ENCODE data around the gene ALDH9A1.
"Not testable (repeated sequence)": the region's sequence is repeated elsewhere in the genome, so short reads cannot be mapped to it uniquely, and the experiment has no call there.

Gene ALDH9A1

GRCh38 chr1:165645654-165646366 is 52.6 kb downstream of the ALDH9A1 start:
- DNase-seq (ENCODE audit: low read depth), result peak; percentile 5

GRCh38 chr1:165644064-165644735 is 54.2 kb downstream of the ALDH9A1 start:
- DNase-seq (ENCODE audit: low read depth), result no peak

GRCh38 chr1:165641231-165641987 is 57.0 kb downstream of the ALDH9A1 start:
- DNase-seq (ENCODE audit: low read depth), result no peak

- DNase-seq (ENCODE audit: low read depth), result no peak
These were observed 58.3 kb downstream of the ALDH9A1 start for GRCh38 chr1:165639821-165640623.

GRCh38 chr1:165638211-165638610 is 60.2 kb downstream of the ALDH9A1 start:
- not testable (repeated sequence) for DNase-seq (ENCODE audit: low read depth)

GRCh38 chr1:165637427-165637826 is 60.9 kb downstream of the ALDH9A1 start:
- DNase-seq (ENCODE audit: low read depth), result no peak

- DNase-seq (ENCODE audit: low read depth), result no peak
These were observed 62.5 kb downstream of the ALDH9A1 start for GRCh38 chr1:165635823-165636222.

GRCh38 chr1:165635329-165635728 is 63.0 kb downstream of the ALDH9A1 start:
- DNase-seq (ENCODE audit: low read depth), result no peak

- no peak for DNase-seq (ENCODE audit: low read depth)
These were observed 64.0 kb downstream of the ALDH9A1 start for GRCh38 chr1:165634154-165634921.

- DNase-seq (ENCODE audit: low read depth), result no peak
These were observed 64.7 kb downstream of the ALDH9A1 start for GRCh38 chr1:165633614-165634013.

- no peak for DNase-seq (ENCODE audit: low read depth)
These were observed 65.9 kb downstream of the ALDH9A1 start for GRCh38 chr1:165632491-165632890.

GRCh38 chr1:165632152-165632469 is 66.3 kb downstream of the ALDH9A1 start:
- no peak for DNase-seq (ENCODE audit: low read depth)

- DNase-seq (ENCODE audit: low read depth), result peak; percentile 11
These were observed 66.8 kb downstream of the ALDH9A1 start for GRCh38 chr1:165631342-165632151.

GRCh38 chr1:165630629-165631341 is 67.6 kb downstream of the ALDH9A1 start, which contains the start of gene MGST3:
TSS of gene MGST3 (plus strand) at chr1:165631234. CDS start at chr1:165649848, 18,614 bp downstream.
- peak; percentile 86 for DNase-seq (ENCODE audit: low read depth)

- no peak for DNase-seq (ENCODE audit: low read depth)
These were observed 68.3 kb downstream of the ALDH9A1 start for GRCh38 chr1:165629848-165630628.

GRCh38 chr1:165629151-165629550 is 69.2 kb downstream of the ALDH9A1 start:
- DNase-seq (ENCODE audit: low read depth), result no peak

- no peak for DNase-seq (ENCODE audit: low read depth)
These were observed 70.1 kb downstream of the ALDH9A1 start for GRCh38 chr1:165628147-165628822.

GRCh38 chr1:165624441-165624840 is 73.9 kb downstream of the ALDH9A1 start:
- DNase-seq (ENCODE audit: low read depth), result no peak

All from activated T-cell treated with anti-CD3 and anti-CD28 coated beads for 1 hour (primary cell).